GM12878 (cell line): ENCODE data around the gene SNX22. TPM values are rescaled to one million over a fixed set of nuclear protein-coding genes. Genes with fewer than 3 reads are reported as not detected.

Experiments
- CBX3 ChIP-seq: fragments of 200-600 bp; sonication (generic); IDR thresholded peaks from 2 replicates; pipeline ENCODE4 v1.6.1; 2016; ENCODE audit warnings: low read depth, borderline replicate concordance
- HDGF ChIP-seq: fragments of 450-650 bp; IDR thresholded peaks from 2 replicates; pipeline ENCODE4 v1.6.1; 2016; ENCODE audit warnings: antibody characterized with exemption
- KAT2A ChIP-seq: conservative IDR thresholded peaks from 2 replicates; pipeline ENCODE4 v1.6.1; 2011; ENCODE audit warnings: low read depth, low read length; ENCODE audit not compliant: control insufficient read depth
- TARDBP ChIP-seq: IDR thresholded peaks from 2 replicates; pipeline ENCODE4 v1.6.1; 2016; ENCODE audit warnings: borderline replicate concordance
- polyA plus RNA-seq, 11 experiments: library from polyadenylated mRNA; depleted of rRNA in 4 of 11; unstranded in 6 of 11; stranded (reverse) in 5 of 11; fragments of >200 nt; fragmentation: Nextera tagmentation in 4 of 11; fragmentation: Illumina TruSeq in 1 of 11; extraction: Ambion mirVana in 4 of 11; extraction: Trizol in 1 of 11; gene quantifications; 1 replicate in 1 of 11; 2 replicates in 10 of 11; pipeline versions ENCODE4 v1.2.1 to v1.2.3, GENCODE V29; 2011 to 2016; ENCODE audit warnings: inconsistent platforms in 2 of 11, missing spikeins in 2 of 11, low read depth in 1 of 11
- total RNA-seq, 4 experiments: library from RNA; depleted of rRNA in 3 of 4; stranded (reverse); fragments of >200 nt in 3 of 4; fragmentation: Illumina TruSeq in 1 of 4; extraction: Trizol in 1 of 4; gene quantifications; 2 replicates each; pipeline versions ENCODE4 v1.2.1 to v1.2.3, GENCODE V29; 2013 to 2021
- TF ChIP-seq, protein P1 (sequence below): fragments of 150-350 bp; IDR thresholded peaks from 2 replicates; pipeline ENCODE4 v1.6.1; 2016; ENCODE audit warnings: low read depth, low read length
- TF ChIP-seq, protein P2 (sequence below): fragments of 450-650 bp; IDR thresholded peaks from 2 replicates; pipeline ENCODE4 v1.6.1; 2014; ENCODE audit warnings: mild to moderate bottlenecking

The SNX22 gene
- total and polyA plus RNA-seq, 10 of the 15 experiments (the other 5 are each of a cell fraction or from before 2014, with no cell fraction given): 4.4 to 29.0 (median 8.7) TPM

DNA sequence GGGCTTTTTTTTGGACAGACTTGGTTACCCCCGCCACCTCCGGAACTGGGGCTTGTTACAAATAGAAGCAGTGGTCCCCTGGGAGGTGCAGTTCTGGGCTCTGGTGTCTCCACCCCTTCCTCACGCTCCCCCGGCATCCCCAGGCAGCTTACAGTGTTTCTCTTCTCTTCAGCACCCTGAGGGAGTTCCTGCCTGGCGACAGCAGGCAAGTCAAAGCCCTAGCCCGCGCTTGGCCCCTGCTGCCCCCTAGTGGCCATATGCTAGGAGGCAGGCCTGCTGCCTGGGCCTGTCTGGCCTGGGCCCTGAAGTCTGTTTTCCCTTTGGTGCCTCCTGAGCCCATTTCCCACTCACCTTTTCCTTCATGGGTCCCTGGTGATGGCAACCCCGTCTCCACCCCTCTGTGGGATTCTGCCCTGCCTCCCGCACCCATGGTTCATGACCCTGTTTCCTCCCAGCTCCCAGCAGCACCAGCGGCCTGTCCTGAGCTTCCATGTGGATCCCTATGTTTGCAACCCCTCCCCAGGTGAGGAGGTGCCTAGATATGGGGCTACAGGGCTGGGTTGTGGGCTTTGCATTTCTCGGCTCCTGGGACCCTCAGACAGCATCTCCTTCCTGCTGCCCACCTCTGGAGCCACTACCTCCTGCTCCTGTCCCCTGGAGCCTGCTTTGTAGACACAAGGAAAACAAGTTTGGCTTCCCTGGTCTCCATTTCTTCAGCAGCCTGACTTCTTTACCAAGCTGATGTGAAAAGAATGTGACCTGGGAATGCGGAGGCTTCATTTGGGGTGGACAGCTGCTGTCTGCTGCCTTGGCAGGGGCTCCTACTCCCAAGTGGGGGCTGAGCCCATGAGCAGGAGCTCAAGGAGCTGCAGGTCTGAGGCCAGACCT, 2.2 kb downstream of the SNX22 start (continued):
- TF ChIP-seq, protein P1, sequence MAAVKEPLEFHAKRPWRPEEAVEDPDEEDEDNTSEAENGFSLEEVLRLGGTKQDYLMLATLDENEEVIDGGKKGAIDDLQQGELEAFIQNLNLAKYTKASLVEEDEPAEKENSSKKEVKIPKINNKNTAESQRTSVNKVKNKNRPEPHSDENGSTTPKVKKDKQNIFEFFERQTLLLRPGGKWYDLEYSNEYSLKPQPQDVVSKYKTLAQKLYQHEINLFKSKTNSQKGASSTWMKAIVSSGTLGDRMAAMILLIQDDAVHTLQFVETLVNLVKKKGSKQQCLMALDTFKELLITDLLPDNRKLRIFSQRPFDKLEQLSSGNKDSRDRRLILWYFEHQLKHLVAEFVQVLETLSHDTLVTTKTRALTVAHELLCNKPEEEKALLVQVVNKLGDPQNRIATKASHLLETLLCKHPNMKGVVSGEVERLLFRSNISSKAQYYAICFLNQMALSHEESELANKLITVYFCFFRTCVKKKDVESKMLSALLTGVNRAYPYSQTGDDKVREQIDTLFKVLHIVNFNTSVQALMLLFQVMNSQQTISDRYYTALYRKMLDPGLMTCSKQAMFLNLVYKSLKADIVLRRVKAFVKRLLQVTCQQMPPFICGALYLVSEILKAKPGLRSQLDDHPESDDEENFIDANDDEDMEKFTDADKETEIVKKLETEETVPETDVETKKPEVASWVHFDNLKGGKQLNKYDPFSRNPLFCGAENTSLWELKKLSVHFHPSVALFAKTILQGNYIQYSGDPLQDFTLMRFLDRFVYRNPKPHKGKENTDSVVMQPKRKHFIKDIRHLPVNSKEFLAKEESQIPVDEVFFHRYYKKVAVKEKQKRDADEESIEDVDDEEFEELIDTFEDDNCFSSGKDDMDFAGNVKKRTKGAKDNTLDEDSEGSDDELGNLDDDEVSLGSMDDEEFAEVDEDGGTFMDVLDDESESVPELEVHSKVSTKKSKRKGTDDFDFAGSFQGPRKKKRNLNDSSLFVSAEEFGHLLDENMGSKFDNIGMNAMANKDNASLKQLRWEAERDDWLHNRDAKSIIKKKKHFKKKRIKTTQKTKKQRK: no peak; the same call in 1 of the 2 replicates
- TF ChIP-seq KAT2A (no peak), TARDBP (0 out of 2 replicates have a peak, but pooled peaks have one; percentile 61), CBX3 (no peak), HDGF (peak; percentile 68; the same call in 1 of the 2 replicates)
- TF ChIP-seq, protein P2, sequence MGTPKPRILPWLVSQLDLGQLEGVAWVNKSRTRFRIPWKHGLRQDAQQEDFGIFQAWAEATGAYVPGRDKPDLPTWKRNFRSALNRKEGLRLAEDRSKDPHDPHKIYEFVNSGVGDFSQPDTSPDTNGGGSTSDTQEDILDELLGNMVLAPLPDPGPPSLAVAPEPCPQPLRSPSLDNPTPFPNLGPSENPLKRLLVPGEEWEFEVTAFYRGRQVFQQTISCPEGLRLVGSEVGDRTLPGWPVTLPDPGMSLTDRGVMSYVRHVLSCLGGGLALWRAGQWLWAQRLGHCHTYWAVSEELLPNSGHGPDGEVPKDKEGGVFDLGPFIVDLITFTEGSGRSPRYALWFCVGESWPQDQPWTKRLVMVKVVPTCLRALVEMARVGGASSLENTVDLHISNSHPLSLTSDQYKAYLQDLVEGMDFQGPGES: no peak
